PC-3 (cell line): ENCODE data around the gene BTBD19.

Experiments
- CTCF ChIP-seq: fragments of 300-600 bp; sonication (generic); conservative IDR thresholded peaks from 2 replicates; pipeline ENCODE4 v1.5.1; 2017; ENCODE audit warnings: antibody characterized with exemption, low read depth, mild to moderate bottlenecking, low read length
- EZH2 ChIP-seq: fragments of 300-600 bp; sonication (generic); IDR thresholded peaks from one replicate; pipeline ENCODE4 v1.6.1; 2017; ENCODE audit warnings: antibody characterized with exemption, mild to moderate bottlenecking, low read length; ENCODE audit not compliant: unreplicated experiment
- EZH2phosphoT487 ChIP-seq: fragments of 300-600 bp; sonication (generic); IDR thresholded peaks from 2 replicates; pipeline ENCODE4 v1.6.1; 2018; ENCODE audit warnings: mild to moderate bottlenecking, antibody characterized with exemption, low read length, borderline replicate concordance

GRCh38 chr1:44860891-44861425, 52.6 kb downstream of the BTBD19 start:
- TF ChIP-seq CTCF: no peak
- TF ChIP-seq EZH2: no peak
- TF ChIP-seq EZH2phosphoT487: no peak
